Skeletal muscle tissue (tissue), 4 donors: ENCODE data around the gene UBFD1. TPM values are rescaled to one million over a fixed set of nuclear protein-coding genes. Genes with fewer than 3 reads are reported as not detected.
"Not testable (repeated sequence)": the region's sequence is repeated elsewhere in the genome, so short reads cannot be mapped to it uniquely, and the experiment has no call there.

Experiments
- H3K27ac ChIP-seq: one replicate; pipeline ENCODE4 v1.7.0; 2013; ENCODE audit warnings: mild to moderate bottlenecking, low read depth, low read length, inconsistent platforms
- H3K27me3 ChIP-seq, 3 donors: one replicate each; pipeline ENCODE4 v1.7.0; 2013; ENCODE audit warnings: low read length in 3 of 3; ENCODE audit not compliant: control insufficient read depth in 3 of 3, insufficient read depth in 3 of 3
- H3K36me3 ChIP-seq, 3 donors: one replicate each; pipeline ENCODE4 v1.7.0; 2013; ENCODE audit warnings: low read length in 3 of 3; ENCODE audit not compliant: control insufficient read depth in 3 of 3, insufficient read depth in 3 of 3
- H3K4me1 ChIP-seq, 3 donors: one replicate each; pipeline ENCODE4 v1.7.0; 2013; ENCODE audit warnings: low read length in 3 of 3, mild to moderate bottlenecking in 3 of 3; ENCODE audit not compliant: control insufficient read depth in 3 of 3, insufficient read depth in 3 of 3
- H3K4me3 ChIP-seq, 3 donors: one replicate each; pipeline ENCODE4 v1.7.0; 2013; ENCODE audit warnings: low read length in 3 of 3
- H3K9ac ChIP-seq, 3 donors: one replicate each; pipeline ENCODE4 v1.7.0; 2013; ENCODE audit warnings: low read length in 3 of 3, mild to moderate bottlenecking in 3 of 3, moderate library complexity in 2 of 3, low read depth in 1 of 3
- H3K9me3 ChIP-seq, 3 donors: one replicate each; pipeline ENCODE4 v1.7.0; 2013; ENCODE audit warnings: low read length in 3 of 3; ENCODE audit not compliant: control insufficient read depth in 3 of 3
- total RNA-seq: library from RNA; depleted of rRNA; stranded (reverse); fragments of >200 nt; gene quantifications from one replicate; pipeline ENCODE4 v1.2.3, GENCODE V29; 2014
- donor health status: Osteomylitis.

Gene UBFD1
- total RNA-seq, 1 donor from 2014 or later, result 36.5 TPM

DNA sequence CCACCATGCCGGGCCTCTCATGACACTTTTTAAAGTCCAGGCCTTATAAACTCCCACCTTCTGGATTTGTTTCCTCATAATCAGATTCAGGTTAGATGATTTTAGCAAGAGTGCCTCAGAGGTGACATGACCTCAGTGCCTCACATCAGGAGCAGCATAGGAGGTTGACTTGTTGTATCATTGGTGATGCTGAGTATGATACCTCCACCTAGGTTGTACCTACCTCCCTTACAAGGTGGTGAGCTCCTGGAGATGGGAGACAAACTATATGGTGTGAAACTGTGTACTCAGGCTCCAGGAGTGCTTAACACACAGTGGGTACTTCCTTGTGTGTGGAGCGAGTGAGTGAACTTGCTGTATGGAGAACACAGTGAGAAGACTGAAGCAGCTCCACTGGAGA is 20.0 kb downstream of the UBFD1 start:
- Histone ChIP-seq H3K9me3 (no peaks in the 10 kb centered on the region), H3K27ac (no peak overlapping the region), H3K4me1 (peaks cover 2 to 14% (median 11%) of the 10 kb centered on the region in 3 donors), H3K9ac (no peak overlapping the region), H3K4me3 (no peak overlapping the region), H3K27me3 (no peaks in the 10 kb centered on the region), H3K36me3 (peaks cover 31 to 60% (median 54%) of the 10 kb centered on the region in 3 donors)

DNA sequence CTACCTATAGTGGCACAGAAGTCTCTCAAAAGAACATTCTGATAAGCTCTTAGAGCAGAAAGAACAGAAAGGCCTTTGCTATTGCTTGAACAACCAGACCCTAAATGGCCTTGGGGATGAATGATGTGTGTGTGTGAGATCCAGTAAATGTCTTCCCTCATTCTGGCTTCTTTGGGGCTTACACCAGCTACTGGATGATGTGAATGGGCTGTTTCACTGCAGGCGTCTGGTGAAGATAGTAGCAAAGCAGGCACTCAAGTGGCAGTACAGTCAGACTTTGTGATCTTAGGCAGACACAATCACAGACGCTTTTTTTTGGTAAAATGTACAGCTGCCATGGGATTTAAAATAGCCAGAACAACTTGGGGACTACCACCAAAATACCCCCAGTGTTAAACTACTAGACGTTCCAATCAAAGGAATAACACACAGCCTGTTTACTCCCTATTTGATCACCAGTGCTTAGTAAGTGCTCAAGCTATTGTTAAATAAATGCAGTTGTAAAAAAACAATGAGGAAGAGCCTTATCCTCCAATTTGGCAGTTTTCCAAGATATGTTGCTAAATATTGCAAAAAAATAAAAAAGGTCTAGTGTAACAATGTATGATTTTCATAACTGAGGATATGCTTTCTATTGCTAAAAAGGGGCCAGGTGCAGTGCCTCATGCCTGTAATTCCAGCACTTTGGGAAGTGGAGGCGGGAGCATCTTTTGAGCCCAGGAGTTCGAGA is 20.7 kb downstream of the UBFD1 start:
- Histone ChIP-seq H3K36me3 (peaks cover 31 to 53% (median 46%) of the 10 kb centered on the region in 3 donors), H3K27me3 (no peaks in the 10 kb centered on the region), H3K27ac (no peak overlapping the region), H3K4me1 (peaks cover 2 to 6% (median 4%) of the 10 kb centered on the region in 3 donors), H3K4me3 (no peak overlapping the region), H3K9me3 (no peaks in the 10 kb centered on the region), H3K9ac (no peak overlapping the region)

DNA sequence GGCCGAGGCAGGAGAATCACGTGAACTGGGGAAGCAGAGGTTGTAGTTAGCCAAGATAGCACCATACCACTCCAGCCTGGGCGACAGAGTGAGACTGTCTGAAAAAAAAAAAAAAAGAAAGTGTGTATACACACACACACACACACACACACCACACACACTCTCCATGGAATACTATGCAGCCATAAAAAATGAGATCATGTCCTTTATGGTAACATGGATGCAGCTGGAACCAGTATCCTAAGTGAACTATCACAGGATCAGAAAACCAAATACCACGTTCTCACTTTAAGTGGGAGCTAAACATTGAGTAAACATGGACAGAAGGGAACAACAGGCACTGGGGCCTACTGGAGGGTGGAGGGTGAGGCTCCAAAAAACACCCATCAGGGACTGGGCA is 21.8 kb downstream of the UBFD1 start:
- Histone ChIP-seq H3K36me3 (peaks cover 30 to 54% (median 42%) of the 10 kb centered on the region in 3 donors), H3K27me3 (no peaks in the 10 kb centered on the region), H3K9ac (no peak overlapping the region), H3K4me3 (no peak overlapping the region), H3K4me1 (peaks cover 0 to 2% (median 0%) of the 10 kb centered on the region in 3 donors), H3K9me3 (no peaks in the 10 kb centered on the region), H3K27ac (no peak overlapping the region)

DNA sequence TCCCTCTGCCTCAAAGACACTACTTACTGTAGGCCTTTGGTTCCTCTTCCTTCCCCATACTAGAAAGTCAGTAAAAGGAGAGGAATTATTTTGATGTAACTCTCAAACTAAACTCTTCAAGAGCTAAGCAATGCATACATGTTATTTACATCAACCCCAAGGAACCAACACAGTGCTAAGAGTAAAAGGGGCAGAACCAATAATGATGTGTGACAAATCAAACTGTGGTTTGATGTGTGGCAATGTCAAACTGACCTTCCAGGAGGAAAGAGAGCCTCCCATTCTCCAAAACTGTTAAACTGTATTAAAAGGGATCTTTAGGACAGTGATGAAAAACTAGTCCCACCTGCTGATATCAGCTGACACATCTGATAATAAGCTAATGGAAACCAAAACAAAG is 22.9 kb downstream of the UBFD1 start:
- Histone ChIP-seq H3K27ac (no peak overlapping the region), H3K9ac (no peak overlapping the region), H3K4me1 (peaks cover 0 to 2% (median 0%) of the 10 kb centered on the region in 3 donors), H3K36me3 (peaks cover 38 to 64% (median 45%) of the 10 kb centered on the region in 3 donors), H3K9me3 (no peaks in the 10 kb centered on the region), H3K27me3 (no peaks in the 10 kb centered on the region), H3K4me3 (no peak overlapping the region)

DNA sequence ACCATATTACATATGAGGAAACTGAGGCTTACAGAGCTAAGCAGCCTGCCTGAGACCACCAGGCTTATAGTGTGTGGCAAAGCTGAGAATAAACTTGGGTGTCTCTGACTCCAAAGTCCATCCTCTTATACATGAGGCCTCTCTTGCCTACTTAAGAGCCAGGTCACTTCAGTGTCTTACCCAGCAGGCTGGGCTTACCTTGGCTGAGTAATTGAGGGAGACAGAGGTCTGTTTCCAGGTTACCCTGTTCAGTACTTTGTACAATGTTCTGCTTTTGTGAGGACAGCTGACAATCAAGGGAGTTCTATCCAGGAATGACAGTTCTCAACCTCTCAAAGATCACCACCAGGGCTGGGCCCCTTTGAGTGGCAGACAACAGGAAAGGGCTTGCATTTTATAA is 24.2 kb downstream of the UBFD1 start:
- Histone ChIP-seq H3K36me3 (peaks cover 39 to 65% (median 50%) of the 10 kb centered on the region in 3 donors), H3K9me3 (no peaks in the 10 kb centered on the region), H3K27me3 (no peaks in the 10 kb centered on the region), H3K27ac (no peak overlapping the region), H3K4me3 (no peak overlapping the region), H3K4me1 (peaks cover 0 to 2% (median 0%) of the 10 kb centered on the region in 3 donors), H3K9ac (no peak overlapping the region)

DNA sequence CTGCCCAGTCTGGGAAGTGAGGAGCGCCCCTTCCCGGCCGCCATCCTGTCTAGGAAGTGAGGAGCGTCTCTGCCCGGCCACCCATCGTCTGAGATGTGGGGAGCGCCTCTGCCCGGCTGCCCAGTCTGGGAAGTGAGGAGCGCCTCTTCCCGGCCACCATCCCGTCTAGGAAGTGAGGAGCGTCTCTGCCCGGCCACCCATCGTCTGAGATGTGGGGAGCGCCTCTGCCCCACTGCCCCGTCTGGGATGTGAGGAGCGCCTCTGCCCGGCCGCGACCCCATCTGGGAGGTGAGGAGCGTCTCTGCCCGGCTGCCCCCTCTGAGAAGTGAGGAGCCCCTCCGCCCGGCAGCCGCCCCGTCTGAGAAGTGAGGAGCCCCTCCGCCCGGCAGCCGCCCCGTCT is 25.7 kb downstream of the UBFD1 start:
- H3K9me3 ChIP-seq, H3K27ac ChIP-seq, H3K4me1 ChIP-seq, H3K27me3 ChIP-seq, H3K9ac ChIP-seq, H3K4me3 ChIP-seq: not testable (repeated sequence)
- H3K36me3 ChIP-seq, result peaks cover 46 to 65% (median 59%) of the 10 kb centered on the region in 3 donors

DNA sequence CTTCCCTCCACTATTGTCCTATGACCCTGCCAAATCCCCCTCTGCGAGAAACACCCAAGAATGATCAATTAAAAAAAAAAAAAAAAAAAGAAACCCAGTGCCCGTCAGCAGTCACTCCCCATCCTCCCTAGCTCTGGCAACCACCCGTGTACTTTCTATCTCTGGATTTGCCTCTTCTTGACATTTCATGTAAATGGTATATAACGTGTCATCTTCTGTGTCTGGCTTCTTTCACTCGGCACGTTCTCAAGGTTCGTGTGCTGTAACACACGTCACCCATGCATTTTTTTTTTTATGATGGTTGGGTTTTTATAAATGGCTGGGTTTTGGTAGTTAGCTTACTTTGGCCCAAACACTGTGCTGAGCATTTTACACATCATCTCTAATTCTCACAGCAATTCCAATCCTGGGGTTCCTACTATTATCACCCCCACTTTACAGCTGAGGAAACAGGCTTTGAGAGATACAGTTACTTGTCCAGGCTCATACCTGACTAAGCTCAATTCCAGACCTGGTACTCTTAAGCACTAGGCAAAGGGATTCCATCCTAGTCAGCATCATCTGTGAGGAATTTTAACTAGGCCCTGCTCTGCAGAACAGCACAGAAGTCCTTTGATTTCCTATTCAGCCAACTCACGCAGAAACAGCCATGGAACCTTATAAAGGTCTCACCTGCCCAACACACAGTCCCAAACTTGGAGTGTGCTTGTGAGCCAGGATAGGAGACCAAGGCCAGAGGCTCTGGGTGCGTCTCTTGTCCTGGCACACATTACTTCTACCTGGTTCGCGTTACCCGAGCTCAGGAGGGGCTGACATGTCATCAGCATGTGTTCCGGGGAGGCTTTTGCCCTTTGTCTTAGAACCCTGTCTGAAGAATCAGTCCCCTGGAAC is 26.9 kb downstream of the UBFD1 start:
- peaks cover 43 to 65% (median 52%) of the 10 kb centered on the region in 3 donors for H3K36me3 ChIP-seq
- H3K27ac ChIP-seq, result no peak overlapping the region
- H3K4me1 ChIP-seq, result peaks cover 4 to 7% (median 4%) of the 10 kb centered on the region in 3 donors
- H3K4me3 ChIP-seq, result no peak overlapping the region
- no peaks in the 10 kb centered on the region for H3K27me3 ChIP-seq
- H3K9me3 ChIP-seq, result no peaks in the 10 kb centered on the region
- H3K9ac ChIP-seq, result no peak overlapping the region

DNA sequence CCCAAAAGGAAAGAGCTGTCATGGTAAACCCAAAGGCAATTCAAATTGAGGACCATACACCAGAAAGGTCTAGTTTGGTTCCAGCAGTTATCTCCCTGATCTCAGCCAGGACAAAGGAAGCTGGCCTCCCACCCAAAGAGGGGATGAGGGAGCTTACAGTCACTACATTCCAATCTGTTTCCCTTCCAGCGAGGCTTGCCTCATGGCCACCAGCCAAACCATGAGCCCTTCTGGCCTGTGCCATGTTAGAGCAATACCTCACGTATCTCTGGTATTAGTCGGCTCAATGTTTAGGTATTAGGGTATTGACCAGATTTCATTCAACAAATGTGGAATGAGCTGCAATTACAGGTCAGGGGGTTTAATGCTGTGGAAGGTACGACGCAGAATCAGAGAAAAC is 30.2 kb downstream of the UBFD1 start:
- H3K9me3 ChIP-seq, result no peaks in the 10 kb centered on the region
- no peak overlapping the region for H3K9ac ChIP-seq
- no peak overlapping the region for H3K27ac ChIP-seq
- H3K4me1 ChIP-seq, result peaks cover 7 to 15% (median 13%) of the 10 kb centered on the region in 3 donors
- H3K27me3 ChIP-seq, result no peaks in the 10 kb centered on the region
- no peak overlapping the region for H3K4me3 ChIP-seq
- H3K36me3 ChIP-seq, result peaks cover 40 to 70% (median 51%) of the 10 kb centered on the region in 3 donors

DNA sequence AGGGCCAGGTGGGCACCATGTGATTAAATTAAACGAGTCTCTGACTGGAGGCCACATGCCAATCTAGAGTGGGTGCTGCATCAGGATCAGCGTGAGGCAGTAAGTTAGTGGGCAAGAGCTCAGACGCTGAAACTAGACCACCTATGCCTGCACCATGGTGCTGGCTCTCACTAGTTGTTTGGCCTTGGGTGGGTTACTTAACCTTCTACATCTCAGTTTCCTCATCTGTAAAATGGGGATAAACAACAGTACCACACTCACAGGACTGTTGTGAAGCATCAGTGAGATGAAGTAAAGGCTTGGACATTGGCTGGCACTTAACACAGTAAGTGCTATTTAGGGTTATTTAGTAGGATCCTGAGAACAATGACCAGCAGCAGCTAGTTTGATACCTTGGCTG is 32.7 kb downstream of the UBFD1 start:
- Histone ChIP-seq H3K4me3 (no peak overlapping the region), H3K27ac (no peak overlapping the region), H3K4me1 (peaks cover 20 to 30% (median 30%) of the 10 kb centered on the region in 3 donors), H3K27me3 (no peaks in the 10 kb centered on the region), H3K9ac (no peak overlapping the region), H3K36me3 (peaks cover 33 to 67% (median 48%) of the 10 kb centered on the region in 3 donors), H3K9me3 (no peaks in the 10 kb centered on the region)

DNA sequence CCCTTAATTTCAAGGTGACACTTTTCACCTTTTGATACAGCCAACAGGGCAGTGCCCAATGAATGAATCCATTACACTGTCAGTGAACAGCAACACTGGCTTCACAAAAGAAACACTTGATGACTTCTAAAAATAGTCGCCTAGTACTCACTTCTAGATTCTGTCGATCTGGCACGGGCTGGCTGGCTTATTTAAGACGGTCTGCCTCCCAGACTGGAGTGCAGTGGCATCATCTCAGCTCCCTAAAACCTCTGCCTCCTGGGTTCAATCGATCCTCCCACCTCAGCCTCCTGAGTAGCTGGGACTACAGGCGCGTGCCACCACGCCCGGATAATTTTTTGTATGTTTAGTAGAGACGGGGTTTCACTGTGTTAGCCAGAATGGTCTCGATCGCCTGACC is 36.7 kb downstream of the UBFD1 start:
- Histone ChIP-seq H3K36me3 (peaks cover 19 to 43% (median 28%) of the 10 kb centered on the region in 3 donors), H3K9ac (no peak overlapping the region), H3K4me1 (peaks cover 22 to 37% (median 27%) of the 10 kb centered on the region in 3 donors), H3K9me3 (no peaks in the 10 kb centered on the region), H3K27ac (no peak overlapping the region), H3K27me3 (no peaks in the 10 kb centered on the region), H3K4me3 (no peak overlapping the region)
